ENCODE data around the gene PBXIP1.

PBXIP1 gene

DNA sequence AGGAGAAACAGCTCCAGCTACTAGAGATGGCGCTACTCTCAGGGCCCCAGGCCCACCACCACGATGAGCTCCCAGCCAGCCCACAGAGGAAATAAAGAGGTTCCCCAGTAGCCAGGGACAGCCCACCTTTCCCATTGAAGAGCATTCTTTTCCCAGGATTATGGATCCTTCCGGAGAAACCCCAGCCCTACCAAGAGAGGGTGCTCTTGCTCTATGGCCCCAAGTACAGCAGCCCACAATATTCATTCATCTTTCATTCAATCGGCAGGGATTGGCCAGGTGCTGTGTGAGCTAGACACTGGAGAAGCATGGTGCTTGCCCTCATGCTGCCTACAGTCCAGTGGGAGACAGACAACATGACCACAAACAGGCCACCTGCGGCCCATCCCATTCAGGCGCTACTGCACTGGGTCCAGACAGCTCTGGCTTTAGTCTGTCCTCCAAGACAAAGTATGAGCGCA, 49.2 kb downstream of the PBXIP1 start:
- WGBS, 2 experiments (ENCODE audit: insufficient coverage in 2 of 2), result 89 to 93% methylated on average over 5 to 6 of the region's 7 CpGs
- no peak overlapping the region for H3K4me3 ChIP-seq (ENCODE audit: extremely low read depth, insufficient read depth, low read length, poor library complexity, severe bottlenecking)
- H3K27ac ChIP-seq (ENCODE audit: low read depth, low read length, severe bottlenecking), result no peak overlapping the region
- H3K9me3 ChIP-seq (ENCODE audit: control insufficient read depth, low read length), result peaks cover 6% of the 10 kb centered on the region
- no peaks in the 10 kb centered on the region for H3K4me1 ChIP-seq (ENCODE audit: control insufficient read depth, insufficient read depth, low read length, poor library complexity, severe bottlenecking)
- H3K36me3 ChIP-seq (ENCODE audit: control insufficient read depth, insufficient read depth, low read length), result no peaks in the 10 kb centered on the region

DNA sequence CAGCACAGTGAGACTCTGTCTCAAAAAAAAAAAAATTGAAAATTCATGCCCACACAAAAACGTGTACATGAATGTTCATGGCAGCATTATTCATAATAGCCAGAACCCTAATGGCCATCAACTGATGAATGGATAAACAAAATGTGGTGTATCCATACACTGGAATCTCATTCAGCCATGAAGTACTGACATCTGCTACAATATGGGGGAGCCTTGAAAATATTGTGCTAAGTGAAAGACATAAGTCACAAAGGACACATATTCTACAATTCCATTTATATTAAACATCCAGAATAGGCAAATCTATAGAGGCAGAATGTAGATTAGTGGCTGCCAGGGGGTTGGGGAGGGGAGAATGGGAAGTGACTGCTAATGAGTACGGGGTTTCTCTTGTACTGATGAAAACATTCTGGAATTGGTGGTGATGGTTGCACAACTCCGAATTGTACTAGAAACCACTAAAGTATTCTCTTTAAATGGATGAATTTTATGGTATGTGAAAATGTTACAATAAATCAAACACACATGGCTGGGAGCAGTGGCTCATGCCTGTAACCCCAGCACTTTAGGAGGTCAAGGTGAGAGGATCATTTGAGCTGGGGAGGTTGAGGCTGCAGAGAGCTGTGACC, 52.8 kb downstream of the PBXIP1 start:
- Histone ChIP-seq H3K4me3 (ENCODE audit: extremely low read depth, insufficient read depth, low read length, poor library complexity, severe bottlenecking) (no peak overlapping the region), H3K27ac (ENCODE audit: low read depth, low read length, severe bottlenecking) (no peak overlapping the region), H3K4me1 (ENCODE audit: control insufficient read depth, insufficient read depth, low read length, poor library complexity, severe bottlenecking) (no peaks in the 10 kb centered on the region), H3K36me3 (ENCODE audit: control insufficient read depth, insufficient read depth, low read length) (no peaks in the 10 kb centered on the region), H3K9me3 (ENCODE audit: control insufficient read depth, low read length) (no peaks in the 10 kb centered on the region)
- 88 to 100% methylated on average over 1 of the region's 3 CpGs for WGBS, 2 experiments (ENCODE audit: insufficient coverage in 2 of 2)

DNA sequence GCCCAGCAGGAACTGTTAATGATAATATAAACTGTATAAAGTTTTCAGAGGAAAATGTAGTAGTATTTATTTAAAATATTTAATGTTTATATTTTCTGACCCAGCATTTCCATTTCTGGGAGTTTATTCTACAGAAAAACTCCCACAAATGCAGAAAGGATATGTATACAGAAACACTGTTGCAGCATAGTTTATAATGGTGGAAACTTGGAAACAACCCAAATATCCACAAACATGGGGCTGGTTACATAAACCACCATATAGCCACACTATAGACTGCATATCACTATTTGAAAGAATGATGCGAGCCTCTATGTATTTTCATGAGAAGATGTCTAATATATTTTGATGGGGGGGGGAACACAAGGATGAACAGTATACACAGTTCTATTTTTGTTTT, 54.3 kb downstream of the PBXIP1 start:
- Histone ChIP-seq H3K9me3 (ENCODE audit: control insufficient read depth, low read length) (no peaks in the 10 kb centered on the region), H3K4me1 (ENCODE audit: control insufficient read depth, insufficient read depth, low read length, poor library complexity, severe bottlenecking) (no peaks in the 10 kb centered on the region), H3K4me3 (ENCODE audit: extremely low read depth, insufficient read depth, low read length, poor library complexity, severe bottlenecking) (no peak overlapping the region), H3K36me3 (ENCODE audit: control insufficient read depth, insufficient read depth, low read length) (no peaks in the 10 kb centered on the region), H3K27ac (ENCODE audit: low read depth, low read length, severe bottlenecking) (no peak overlapping the region)
- WGBS, 2 experiments (ENCODE audit: insufficient coverage in 2 of 2), result no CpG with 5 or more reads among the region's 1 CpG

DNA sequence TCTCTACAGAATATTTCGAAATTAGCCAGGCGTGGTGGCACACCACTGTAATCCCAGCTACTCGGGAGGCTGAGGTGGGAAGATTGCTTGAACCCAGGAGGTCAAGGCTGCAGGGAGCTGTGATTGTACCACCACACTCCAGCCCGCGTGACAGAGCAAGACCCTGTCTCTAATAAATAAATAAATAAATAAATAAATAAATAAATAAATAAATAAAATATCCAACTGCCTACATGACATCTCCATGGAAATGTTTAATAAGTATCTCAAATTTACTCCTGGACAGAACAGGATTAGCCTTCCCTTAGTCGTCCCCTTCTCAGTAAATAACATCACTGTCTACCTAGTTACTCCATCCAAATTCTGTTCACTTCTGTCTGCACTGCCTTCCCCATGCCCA, 56.9 kb downstream of the PBXIP1 start:
- Histone ChIP-seq H3K27ac (ENCODE audit: low read depth, low read length, severe bottlenecking) (no peak overlapping the region), H3K9me3 (ENCODE audit: control insufficient read depth, low read length) (no peaks in the 10 kb centered on the region), H3K36me3 (ENCODE audit: control insufficient read depth, insufficient read depth, low read length) (no peaks in the 10 kb centered on the region), H3K4me3 (ENCODE audit: extremely low read depth, insufficient read depth, low read length, poor library complexity, severe bottlenecking) (no peak overlapping the region), H3K4me1 (ENCODE audit: control insufficient read depth, insufficient read depth, low read length, poor library complexity, severe bottlenecking) (no peaks in the 10 kb centered on the region)
- WGBS, 2 experiments (ENCODE audit: insufficient coverage in 2 of 2), result 89 to 98% methylated on average over 3 to 4 of the region's 6 CpGs

DNA sequence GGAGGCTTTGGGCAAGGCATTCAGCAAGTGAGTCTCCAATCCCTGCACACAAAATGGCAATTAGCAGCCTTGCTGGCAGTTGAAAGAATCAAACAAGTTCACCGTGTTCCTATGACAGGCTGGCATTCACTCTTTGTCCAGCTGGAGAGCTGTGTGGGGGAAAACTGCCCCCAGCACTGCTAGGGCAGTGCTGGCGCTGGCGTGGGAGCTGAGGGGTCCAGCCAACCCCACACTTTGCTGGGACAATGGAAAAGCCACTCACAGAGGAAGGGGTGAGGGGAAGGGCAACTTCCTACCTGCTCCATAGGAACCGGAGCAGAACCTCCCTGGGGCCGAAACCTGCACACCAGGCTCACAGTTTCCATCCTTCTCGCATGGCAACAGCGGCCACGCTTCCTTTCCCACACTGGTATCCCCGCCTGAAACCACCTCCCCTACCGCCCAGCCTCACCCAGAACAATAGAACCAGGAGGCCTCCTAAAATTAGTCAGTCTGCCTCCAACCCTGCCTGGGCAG, 59.1 kb downstream of the PBXIP1 start:
- no peak overlapping the region for H3K27ac ChIP-seq (ENCODE audit: low read depth, low read length, severe bottlenecking)
- no peaks in the 10 kb centered on the region for H3K4me1 ChIP-seq (ENCODE audit: control insufficient read depth, insufficient read depth, low read length, poor library complexity, severe bottlenecking)
- 89 to 90% methylated on average over 6 of the region's 10 CpGs for WGBS, 2 experiments (ENCODE audit: insufficient coverage in 2 of 2)
- H3K4me3 ChIP-seq (ENCODE audit: extremely low read depth, insufficient read depth, low read length, poor library complexity, severe bottlenecking), result no peak overlapping the region
- H3K36me3 ChIP-seq (ENCODE audit: control insufficient read depth, insufficient read depth, low read length), result no peaks in the 10 kb centered on the region
- no peaks in the 10 kb centered on the region for H3K9me3 ChIP-seq (ENCODE audit: control insufficient read depth, low read length)

GRCh38 chr1:154895798-154896197, 60.1 kb downstream of the PBXIP1 start:
- no peaks in the 10 kb centered on the region for H3K9me3 ChIP-seq (ENCODE audit: control insufficient read depth, low read length)
- H3K4me1 ChIP-seq (ENCODE audit: control insufficient read depth, insufficient read depth, low read length, poor library complexity, severe bottlenecking), result no peaks in the 10 kb centered on the region
- no peaks in the 10 kb centered on the region for H3K36me3 ChIP-seq (ENCODE audit: control insufficient read depth, insufficient read depth, low read length)
- H3K4me3 ChIP-seq (ENCODE audit: extremely low read depth, insufficient read depth, low read length, poor library complexity, severe bottlenecking), result no peak overlapping the region
- no peak overlapping the region for H3K27ac ChIP-seq (ENCODE audit: low read depth, low read length, severe bottlenecking)
- WGBS, 2 experiments (ENCODE audit: insufficient coverage in 2 of 2), result 89% methylated on average over 5 to 6 of the region's 7 CpGs
